Measurements from ENCODE around the gene MED15.

The MED15 gene

DNA sequence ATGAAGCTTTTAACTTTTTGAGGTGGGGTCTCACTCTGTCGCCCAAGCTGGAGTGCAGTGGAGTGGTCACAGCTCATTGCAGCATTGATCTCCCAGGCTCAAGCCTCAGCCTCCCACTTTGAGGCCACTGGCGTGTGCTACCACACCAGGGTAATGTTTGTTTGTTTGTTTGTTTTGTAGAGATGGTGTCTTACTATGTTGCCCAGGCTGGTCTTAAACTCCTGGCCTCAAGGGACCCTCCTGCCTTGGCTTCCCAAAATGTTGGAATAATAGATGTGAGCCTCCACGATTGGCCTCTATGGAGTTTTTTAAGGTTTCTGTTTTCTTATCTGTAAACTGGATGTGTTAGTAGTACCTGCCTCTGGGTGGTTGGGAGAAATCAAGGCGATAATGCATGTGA is 41.4 kb downstream of the MED15 start:
- TF ChIP-seq EZH2phosphoT487 (IDR thresholded peaks at IDR 0.05; ENCODE audit: borderline replicate concordance): no peak
- TF ChIP-seq, protein P1, sequence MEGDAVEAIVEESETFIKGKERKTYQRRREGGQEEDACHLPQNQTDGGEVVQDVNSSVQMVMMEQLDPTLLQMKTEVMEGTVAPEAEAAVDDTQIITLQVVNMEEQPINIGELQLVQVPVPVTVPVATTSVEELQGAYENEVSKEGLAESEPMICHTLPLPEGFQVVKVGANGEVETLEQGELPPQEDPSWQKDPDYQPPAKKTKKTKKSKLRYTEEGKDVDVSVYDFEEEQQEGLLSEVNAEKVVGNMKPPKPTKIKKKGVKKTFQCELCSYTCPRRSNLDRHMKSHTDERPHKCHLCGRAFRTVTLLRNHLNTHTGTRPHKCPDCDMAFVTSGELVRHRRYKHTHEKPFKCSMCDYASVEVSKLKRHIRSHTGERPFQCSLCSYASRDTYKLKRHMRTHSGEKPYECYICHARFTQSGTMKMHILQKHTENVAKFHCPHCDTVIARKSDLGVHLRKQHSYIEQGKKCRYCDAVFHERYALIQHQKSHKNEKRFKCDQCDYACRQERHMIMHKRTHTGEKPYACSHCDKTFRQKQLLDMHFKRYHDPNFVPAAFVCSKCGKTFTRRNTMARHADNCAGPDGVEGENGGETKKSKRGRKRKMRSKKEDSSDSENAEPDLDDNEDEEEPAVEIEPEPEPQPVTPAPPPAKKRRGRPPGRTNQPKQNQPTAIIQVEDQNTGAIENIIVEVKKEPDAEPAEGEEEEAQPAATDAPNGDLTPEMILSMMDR (conservative IDR thresholded peaks at IDR 0.05; ENCODE audit: low read length): no peak
- no peaks in the 10 kb centered on the region for H3K9me3 ChIP-seq (ENCODE audit: insufficient read depth, low read depth, low read length)
- H3K79me2 ChIP-seq (ENCODE audit: insufficient read depth, low read length): peaks cover 82% of the 10 kb centered on the region
- H2AFZ ChIP-seq (ENCODE audit: low read length): no peak overlapping the region
- peaks cover 52% of the 10 kb centered on the region for H4K20me1 ChIP-seq (ENCODE audit: insufficient read depth, low read length, poor library complexity, severe bottlenecking)
- no peaks in the 10 kb centered on the region for H3F3A ChIP-seq (ENCODE audit: low read depth)
- H3K27me3 ChIP-seq (ENCODE audit: insufficient read depth, low read length, poor library complexity, severe bottlenecking): no peaks in the 10 kb centered on the region
- peak overlapping the region; percentile 63 for H3K4me2 ChIP-seq (ENCODE audit: low read depth, low read length, poor library complexity, severe bottlenecking)
- H3K36me3 ChIP-seq (ENCODE audit: insufficient read depth, low read length): peaks cover 56% of the 10 kb centered on the region; the same call in 1 of the 2 replicates
- no peaks in the 10 kb centered on the region for H3K9me2 ChIP-seq (replicated peaks; ENCODE audit: low read depth, low read length)
- peaks cover 17% of the 10 kb centered on the region for H3K4me1 ChIP-seq (ENCODE audit: insufficient read depth, low read length, poor library complexity, severe bottlenecking)
- H3K9ac ChIP-seq (ENCODE audit: low read depth, low read length, poor library complexity, severe bottlenecking): no peak overlapping the region
- peak overlapping the region; percentile 14 for H3K4me3 ChIP-seq (ENCODE audit: low read length, poor library complexity, severe bottlenecking)

DNA sequence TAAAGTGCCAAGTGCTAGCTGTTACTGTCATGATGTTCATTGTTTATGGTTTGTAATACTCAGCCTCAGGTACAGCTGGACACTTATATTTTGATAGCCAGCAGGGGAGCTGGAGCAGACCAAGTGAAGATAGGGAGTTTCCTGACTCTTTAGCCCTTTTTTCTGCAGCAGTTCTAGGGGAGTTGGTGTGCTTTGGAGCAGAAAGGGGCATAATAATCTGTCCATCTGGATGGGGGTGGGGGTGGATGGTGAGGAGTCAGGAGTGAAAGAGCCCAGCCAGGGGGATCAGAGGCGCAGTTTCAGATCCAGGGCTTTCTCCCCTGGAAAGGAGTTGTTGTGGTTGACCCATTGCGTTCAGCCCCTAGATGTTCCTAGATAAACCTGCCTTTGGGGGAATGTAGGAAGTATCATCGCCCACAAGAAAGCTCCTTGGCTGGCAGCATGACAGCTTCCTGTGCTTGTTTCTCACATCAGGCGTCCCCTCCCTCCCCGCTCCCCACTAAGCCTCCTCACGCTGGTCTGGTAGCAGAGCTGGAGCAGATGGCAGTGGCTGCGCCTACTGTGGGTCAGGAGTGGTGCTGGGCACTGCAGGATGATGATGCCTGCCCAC is 41.9 kb downstream of the MED15 start:
- H3K9me3 ChIP-seq (ENCODE audit: insufficient read depth, low read depth, low read length): no peaks in the 10 kb centered on the region
- H3K36me3 ChIP-seq (ENCODE audit: insufficient read depth, low read length): peaks cover 57% of the 10 kb centered on the region; the same call in 1 of the 2 replicates
- no peaks in the 10 kb centered on the region for H3K9me2 ChIP-seq (replicated peaks; ENCODE audit: low read depth, low read length)
- no peak overlapping the region for H2AFZ ChIP-seq (ENCODE audit: low read length)
- H3K79me2 ChIP-seq (ENCODE audit: insufficient read depth, low read length): peaks cover 77% of the 10 kb centered on the region
- peaks cover 52% of the 10 kb centered on the region for H4K20me1 ChIP-seq (ENCODE audit: insufficient read depth, low read length, poor library complexity, severe bottlenecking)
- no peaks in the 10 kb centered on the region for H3F3A ChIP-seq (ENCODE audit: low read depth)
- H3K4me1 ChIP-seq (ENCODE audit: insufficient read depth, low read length, poor library complexity, severe bottlenecking): peaks cover 17% of the 10 kb centered on the region
- no peak overlapping the region for H3K9ac ChIP-seq (ENCODE audit: low read depth, low read length, poor library complexity, severe bottlenecking)
- H3K4me3 ChIP-seq (ENCODE audit: low read length, poor library complexity, severe bottlenecking): peak overlapping the region; percentile 14
- H3K4me2 ChIP-seq (ENCODE audit: low read depth, low read length, poor library complexity, severe bottlenecking): peak overlapping the region; percentile 63
- TF ChIP-seq, protein P1 (conservative IDR thresholded peaks at IDR 0.05; ENCODE audit: low read length): no peak
- TF ChIP-seq EZH2phosphoT487 (IDR thresholded peaks at IDR 0.05; ENCODE audit: borderline replicate concordance): no peak
- no peaks in the 10 kb centered on the region for H3K27me3 ChIP-seq (ENCODE audit: insufficient read depth, low read length, poor library complexity, severe bottlenecking)

- H3K4me3 ChIP-seq (ENCODE audit: low read length, poor library complexity, severe bottlenecking): no peak overlapping the region
- no peaks in the 10 kb centered on the region for H3K9me3 ChIP-seq (ENCODE audit: insufficient read depth, low read depth, low read length)
- peaks cover 17% of the 10 kb centered on the region for H3K4me1 ChIP-seq (ENCODE audit: insufficient read depth, low read length, poor library complexity, severe bottlenecking)
- H3K9me2 ChIP-seq (replicated peaks; ENCODE audit: low read depth, low read length): no peaks in the 10 kb centered on the region
- H2AFZ ChIP-seq (ENCODE audit: low read length): no peak overlapping the region
- peak overlapping the region; percentile 63 for H3K4me2 ChIP-seq (ENCODE audit: low read depth, low read length, poor library complexity, severe bottlenecking)
- H3K79me2 ChIP-seq (ENCODE audit: insufficient read depth, low read length): peaks cover 68% of the 10 kb centered on the region
- TF ChIP-seq, protein P1 (conservative IDR thresholded peaks at IDR 0.05; ENCODE audit: low read length): no peak
- TF ChIP-seq EZH2phosphoT487 (IDR thresholded peaks at IDR 0.05; ENCODE audit: borderline replicate concordance): no peak
- H3F3A ChIP-seq (ENCODE audit: low read depth): no peaks in the 10 kb centered on the region
- H3K27me3 ChIP-seq (ENCODE audit: insufficient read depth, low read length, poor library complexity, severe bottlenecking): no peaks in the 10 kb centered on the region
- peaks cover 46% of the 10 kb centered on the region for H4K20me1 ChIP-seq (ENCODE audit: insufficient read depth, low read length, poor library complexity, severe bottlenecking)
- H3K36me3 ChIP-seq (ENCODE audit: insufficient read depth, low read length): peaks cover 58% of the 10 kb centered on the region; the same call in 1 of the 2 replicates
- H3K9ac ChIP-seq (ENCODE audit: low read depth, low read length, poor library complexity, severe bottlenecking): no peak overlapping the region
Observed at GRCh38 chr22:20550057-20550817, 42.8 kb downstream of the MED15 start.
